A549 (cell line): Measurements from ENCODE around the gene DCTD. TPM values are rescaled to one million over a fixed set of nuclear protein-coding genes. Genes with fewer than 3 reads are reported as not detected.
A peak's percentile ranks its signal among the peaks of the same experiment; 100 is the strongest.

Source experiments
- ATAC-seq, 2 experiments: fragments of 200-7000 bp in 1 of 2; fragments of >200 bp in 1 of 2; cut with Nextera tagmentation in 1 of 2; cut with Tn5 transposase in 1 of 2; 3 replicates each; pipeline versions ENCODE4 v1.8.0 to v1.9.1; 2018 to 2020; ENCODE audit warnings: mild to moderate bottlenecking in 1 of 2, moderate library complexity in 1 of 2
- CTCF ChIA-PET: fragments of 300-600 bp; sonication (Branson Sonifier 250); formaldehyde crosslinking; extraction: SDS; loops from one replicate; lab custom pipeline; 2021; ENCODE audit warnings: antibody characterized with exemption, inconsistent platforms; lab: Yijun Ruan, JAX
- POLR2A ChIA-PET: fragments of 350-600 bp; formaldehyde crosslinking; extraction: SDS; loops from one replicate; lab custom pipeline; 2021; ENCODE audit warnings: antibody characterized with exemption, inconsistent platforms; lab: Yijun Ruan, JAX
- DNase-seq, 2 experiments: peaks; one replicate each; pipeline versions ENCODE4 v3.0.0 to v3.0.0-alpha.2; 2011 to 2016; ENCODE audit warnings: low read depth in 1 of 2, low spot score in 1 of 2
- FAIRE-seq: peaks from 2 replicates; lab custom pipeline; 2011; peaks lifted over from hg19 to GRCh38; lab: Jason Lieb, UNC
- H3K27ac ChIP-seq, 2 experiments: fragments of >200 bp; sonication (Bioruptor Twin); formaldehyde crosslinking; 3 replicates each; pipeline ENCODE4 v1.5.1; 2016 to 2017
- H3K4me1 ChIP-seq: fragments of >200 bp; sonication (Bioruptor Twin); formaldehyde crosslinking; 3 replicates; pipeline ENCODE4 v1.6.1; 2016
- H3K4me2 ChIP-seq: fragments of >200 bp; sonication (Bioruptor Twin); formaldehyde crosslinking; 3 replicates; pipeline ENCODE4 v1.6.1; 2016
- H3K4me3 ChIP-seq: fragments of >200 bp; sonication (Bioruptor Twin); formaldehyde crosslinking; 3 replicates; pipeline ENCODE4 v1.5.1; 2016
- H3K9me3 ChIP-seq: fragments of >200 bp; sonication (Bioruptor Twin); formaldehyde crosslinking; 3 replicates; pipeline ENCODE4 v1.6.1; 2016
- CBX8 ChIP-seq: fragments of 200-600 bp; sonication (generic); IDR thresholded peaks from 2 replicates; pipeline ENCODE4 v1.6.1; 2016
- CHD2 ChIP-seq: fragments of 150-350 bp; IDR thresholded peaks from 2 replicates; pipeline ENCODE4 v1.6.1; 2014; ENCODE audit warnings: low read length; ENCODE audit not compliant: partially characterized antibody
- CHD4 ChIP-seq: fragments of 200-600 bp; sonication (generic); IDR thresholded peaks from 2 replicates; pipeline ENCODE4 v1.6.1; 2016; ENCODE audit warnings: antibody characterized with exemption, mild to moderate bottlenecking, borderline replicate concordance
- EHMT2 ChIP-seq: fragments of 200-600 bp; sonication (generic); IDR thresholded peaks from 2 replicates; pipeline ENCODE4 v1.6.1; 2016; ENCODE audit warnings: antibody characterized with exemption, low read depth, mild to moderate bottlenecking, moderate library complexity
- EP300 ChIP-seq, 2 experiments: fragments of >200 bp; sonication (Bioruptor Twin); formaldehyde crosslinking; IDR thresholded peaks; 2 replicates in 1 of 2; 3 replicates in 1 of 2; pipeline ENCODE4 v1.6.1; 2016 to 2017
- ESRRA ChIP-seq: fragments of 150-350 bp; IDR thresholded peaks from 2 replicates; pipeline ENCODE4 v1.6.1; 2014; ENCODE audit warnings: mild to moderate bottlenecking, low read length, borderline replicate concordance
- FOSL2 ChIP-seq, 2 experiments: fragments of 450-650 bp in 1 of 2; fragments of >200 bp in 1 of 2; sonication (Bioruptor Twin) in 1 of 2; formaldehyde crosslinking; IDR thresholded peaks; 2 replicates each; pipeline versions ENCODE4 v1.5.0 to v1.6.1; 2016 to 2020; ENCODE audit warnings: mild to moderate bottlenecking in 1 of 2, moderate library complexity in 1 of 2
- GATA3 ChIP-seq: IDR thresholded peaks from 2 replicates; pipeline ENCODE4 v1.6.1; 2012; ENCODE audit warnings: borderline replicate concordance
- HDAC2 ChIP-seq: fragments of 200-600 bp; sonication (generic); IDR thresholded peaks from 2 replicates; pipeline ENCODE4 v1.6.1; 2016
- HOXB5 ChIP-seq: fragments of 250-450 bp; sonication (Bioruptor Pico); IDR thresholded peaks from 2 replicates; pipeline ENCODE4 v1.5.0; 2020; ENCODE audit warnings: mild to moderate bottlenecking, moderate library complexity
- JUNB ChIP-seq: fragments of >200 bp; sonication (Bioruptor Twin); formaldehyde crosslinking; IDR thresholded peaks from 2 replicates; pipeline ENCODE4 v1.6.1; 2016
- KDM5A ChIP-seq: fragments of 200-600 bp; sonication (generic); IDR thresholded peaks from 2 replicates; pipeline ENCODE4 v1.6.1; 2016; ENCODE audit warnings: antibody characterized with exemption, mild to moderate bottlenecking
- MAFK ChIP-seq: fragments of 450-650 bp; IDR thresholded peaks from 2 replicates; pipeline ENCODE4 v1.6.1; 2014; ENCODE audit not compliant: partially characterized antibody
- MYC ChIP-seq: IDR thresholded peaks from 2 replicates; pipeline ENCODE4 v1.6.1; 2012; ENCODE audit warnings: mild to moderate bottlenecking, inconsistent platforms, low read length, improper control_type of control experiment, borderline replicate concordance
- NFE2L2 ChIP-seq: fragments of 150-350 bp; conservative IDR thresholded peaks from 2 replicates; pipeline ENCODE4 v1.6.1; 2014; ENCODE audit warnings: low read length
- POLR2A ChIP-seq: IDR thresholded peaks from 2 replicates; pipeline ENCODE4 v1.6.1; 2012; ENCODE audit warnings: mild to moderate bottlenecking, low read length
- POLR2AphosphoS2 ChIP-seq: conservative IDR thresholded peaks from 2 replicates; pipeline ENCODE4 v1.6.1; 2012; ENCODE audit warnings: low read length, improper control_type of control experiment, inconsistent platforms
- RARB ChIP-seq: fragments of 250-450 bp; sonication (Bioruptor Pico); IDR thresholded peaks from 2 replicates; pipeline ENCODE4 v1.8.0; 2021; ENCODE audit warnings: mild to moderate bottlenecking, moderate library complexity
- RCOR1 ChIP-seq: fragments of 150-350 bp; IDR thresholded peaks from 2 replicates; pipeline ENCODE4 v1.6.1; 2014; ENCODE audit warnings: antibody characterized with exemption, low read length, low read depth
- SMC3 ChIP-seq: fragments of >200 bp; sonication (Bioruptor Twin); formaldehyde crosslinking; IDR thresholded peaks from 3 replicates; pipeline ENCODE4 v1.6.1; 2018; ENCODE audit warnings: inconsistent platforms
- ZFP36 ChIP-seq: fragments of 450-650 bp; IDR thresholded peaks from 2 replicates; pipeline ENCODE4 v1.6.1; 2014; ENCODE audit warnings: borderline replicate concordance; ENCODE audit not compliant: partially characterized antibody
- ZSCAN20 ChIP-seq: fragments of 250-450 bp; sonication (Bioruptor Pico); IDR thresholded peaks from 2 replicates; pipeline ENCODE4 v1.8.0; 2022; ENCODE audit warnings: mild to moderate bottlenecking, moderate library complexity
- WGBS: methylation state at CpG from one replicate; pipeline ENCODE4 v1.1.6; 2017; ENCODE audit errors: missing lambda C conversion rate; 5-methylcytosine and 5-hydroxymethylcytosine counted together
- polyA plus RNA-seq, 4 experiments: library from polyadenylated mRNA; depleted of rRNA in 3 of 4; stranded (reverse); fragments of >200 nt; fragmentation: RNase III in 1 of 4; extraction: RNeasy Plus Mini Kit Qiagen cat#74134 plus additional on column Dnase treatment in 1 of 4; gene quantifications; 2 replicates in 3 of 4; 3 replicates in 1 of 4; pipeline ENCODE4 v1.2.3, GENCODE V29; 2011 to 2017
- TF ChIP-seq, protein P1 (sequence below): fragments of >200 bp; sonication (Bioruptor Twin); formaldehyde crosslinking; IDR thresholded peaks from 2 replicates; pipeline ENCODE4 v1.6.1; 2016

Gene DCTD
- polyA plus RNA-seq, 2 of the 4 experiments (the other 2 are of a cell fraction), result 74.4 to 112 TPM

DNA sequence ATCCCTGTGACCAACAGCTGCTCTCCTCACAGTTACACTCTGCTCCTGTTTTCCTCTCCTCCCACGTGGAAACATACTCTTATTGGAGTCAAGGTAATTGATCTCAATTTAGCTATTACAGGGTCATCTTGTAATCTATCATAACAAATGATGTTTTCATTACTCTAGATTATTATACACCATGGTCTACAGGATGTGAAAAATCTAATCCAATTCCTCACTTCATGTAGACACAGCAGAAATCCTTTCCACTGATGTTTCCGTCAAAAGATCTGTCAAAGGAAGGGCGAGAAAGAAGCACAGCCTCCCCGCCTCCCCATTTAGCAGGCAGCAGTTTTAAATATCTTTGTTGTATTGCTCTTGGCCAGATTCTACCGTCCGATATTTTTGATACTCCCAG lies 13.7 kb upstream of the DCTD start:
- DNase-seq (no peak), ATAC-seq (no peak)
- no peak for TF ChIP-seq FOSL2 (IDR thresholded peaks at IDR 0.05)
- no peak for TF ChIP-seq FOSL2 (CRISPR knock-in tag; IDR thresholded peaks at IDR 0.05)
- TF ChIP-seq, all 56 proteins: peak for 0
- Histone ChIP-seq H3K4me1 (0 out of 3 replicates have a peak, but pooled peaks cover 4% of the 10 kb centered on the region), H3K9me3 (no peaks in the 10 kb centered on the region), H3K4me2 (no peak overlapping the region), H3K27ac (no peak overlapping the region), H3K4me3 (no peak overlapping the region)
- 91% methylated on average over 6 of the region's 6 CpGs for WGBS
- no peak for FAIRE-seq
- ChIA-PET POLR2A (interaction anchor here (0.7 kb wide), 1 partner anchor 169 kb away, joined by 3 read pairs; no protein-coding TSS in a partner anchor), CTCF (interaction anchor here (1.1 to 2.6 kb wide), 4 partner anchors 8 to 331 kb away, joined by 3 to 18 read pairs (median 8); no protein-coding TSS in a partner anchor)

DNA sequence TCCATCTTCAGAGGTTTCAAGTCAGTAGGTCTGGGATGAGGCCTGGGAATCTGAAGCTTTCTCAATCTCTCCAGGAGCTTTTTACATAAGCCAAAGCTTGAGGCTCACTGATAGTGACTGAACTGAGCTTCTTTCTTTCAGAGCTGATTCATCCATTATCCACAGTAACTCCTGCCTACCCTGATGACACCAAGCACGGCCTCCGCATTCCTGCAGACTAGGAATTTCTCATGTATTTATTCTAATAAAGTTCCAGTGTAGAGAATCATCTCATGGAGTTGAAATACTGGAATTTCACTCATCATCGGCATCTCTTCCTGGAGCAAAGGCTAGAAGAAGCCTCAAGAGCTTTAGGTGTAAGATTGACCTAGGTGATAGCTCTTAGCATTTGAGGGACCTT lies 12.1 kb upstream of the DCTD start:
- no peak overlapping the region for H3K4me3 ChIP-seq
- no peaks in the 10 kb centered on the region for H3K9me3 ChIP-seq
- ChIA-PET POLR2A (interaction anchor here (0.5 kb wide), 2 partner anchors 170 to 181 kb away, joined by 3 read pairs; partner anchors contain the start of gene WWC2), CTCF (interaction anchor here (1.2 to 2.6 kb wide), 3 partner anchors 10 to 478 kb away, joined by 3 to 18 read pairs (median 13); no protein-coding TSS in a partner anchor)
- TF ChIP-seq KDM5A, result no peak
- TF ChIP-seq SMC3, result no peak
- TF ChIP-seq ESRRA, result no peak
- no peak for TF ChIP-seq GATA3
- no peak for TF ChIP-seq MAFK
- no peak for TF ChIP-seq ZSCAN20 (CRISPR knock-in tag)
- no peak for TF ChIP-seq JUNB
- no peak for TF ChIP-seq MYC
- no peak for TF ChIP-seq FOSL2 (IDR thresholded peaks at IDR 0.05)
- TF ChIP-seq FOSL2 (CRISPR knock-in tag; IDR thresholded peaks at IDR 0.05), result 0 out of 2 replicates have a peak, but pooled peaks have one; percentile 12
- no peak for FAIRE-seq
- no peak overlapping the region for H3K4me2 ChIP-seq
- 0 out of 3 replicates have a peak, but pooled peaks cover 4% of the 10 kb centered on the region for H3K4me1 ChIP-seq
- H3K27ac ChIP-seq, result no peak overlapping the region
- WGBS, result 20% methylated on average over 3 of the region's 3 CpGs
- ATAC-seq, result peak; percentile 64 to 70; a peak in 5 of 6 replicates
- peak in 1 of 2 experiments; percentile 43 for DNase-seq

DNA sequence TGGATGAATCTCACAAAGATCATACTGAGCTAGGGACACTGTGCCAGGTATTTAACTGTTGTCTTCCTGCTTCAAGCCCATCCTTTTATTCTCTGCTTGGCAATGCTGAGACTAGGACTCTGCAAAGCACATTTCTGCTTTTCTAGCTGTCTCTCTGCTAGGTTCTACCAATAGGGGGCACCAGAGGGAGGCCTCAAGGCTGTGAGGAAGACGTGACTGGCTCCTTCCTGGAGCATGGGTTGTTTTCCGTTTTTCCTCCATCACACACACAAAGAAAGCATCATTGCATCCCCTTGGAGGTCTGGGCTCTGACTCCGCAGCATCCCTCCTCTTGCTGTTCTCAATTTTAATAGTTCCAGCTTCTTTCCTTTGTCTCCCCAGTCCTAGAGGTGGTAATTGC lies 10.9 kb upstream of the DCTD start:
- Histone ChIP-seq H3K9me3 (no peaks in the 10 kb centered on the region), H3K4me3 (no peak overlapping the region), H3K4me2 (no peak overlapping the region), H3K27ac (no peak overlapping the region), H3K4me1 (0 out of 3 replicates have a peak, but pooled peaks cover 4% of the 10 kb centered on the region)
- ATAC-seq (no peak), FAIRE-seq (no peak), DNase-seq (peak in 1 of 2 experiments; percentile 11)
- POLR2A ChIA-PET, result no interaction called here
- CTCF ChIA-PET, result interaction anchor here (1.4 to 6.7 kb wide), 2 partner anchors 10 kb away, joined by 4 to 41 read pairs; no protein-coding TSS in a partner anchor
- TF ChIP-seq HOXB5, result no peak
- no peak for TF ChIP-seq JUNB
- no peak for TF ChIP-seq CHD4
- no peak for TF ChIP-seq EP300 (IDR thresholded peaks at IDR 0.05)
- TF ChIP-seq POLR2AphosphoS2, result no peak
- no peak for TF ChIP-seq EHMT2
- TF ChIP-seq, protein P1, sequence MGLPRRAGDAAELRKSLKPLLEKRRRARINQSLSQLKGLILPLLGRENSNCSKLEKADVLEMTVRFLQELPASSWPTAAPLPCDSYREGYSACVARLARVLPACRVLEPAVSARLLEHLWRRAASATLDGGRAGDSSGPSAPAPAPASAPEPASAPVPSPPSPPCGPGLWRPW, result no peak
- no peak for TF ChIP-seq HDAC2
- no peak for TF ChIP-seq RARB
- no peak for TF ChIP-seq ZFP36
- TF ChIP-seq CHD2, result no peak
- no peak for TF ChIP-seq NFE2L2
- TF ChIP-seq POLR2A, result no peak
- TF ChIP-seq FOSL2 (IDR thresholded peaks at IDR 0.05), result no peak
- TF ChIP-seq FOSL2 (CRISPR knock-in tag; IDR thresholded peaks at IDR 0.05), result no peak
- no peak for TF ChIP-seq RCOR1
- TF ChIP-seq CBX8, result no peak
- WGBS, result 54% methylated on average over 3 of the region's 3 CpGs
